ENCODE measurements around the gene CCDC169.

CCDC169 gene

GRCh38 chr13:36231236-36231635 lies 66.4 kb downstream of the CCDC169 start:
- no peak for DNase-seq

- no peak for DNase-seq
These were observed 72.9 kb downstream of the CCDC169 start for GRCh38 chr13:36224730-36225129.

- no peak for DNase-seq
These were observed 77.7 kb downstream of the CCDC169 start for GRCh38 chr13:36219883-36220282.

- no peak for DNase-seq
These were observed 80.2 kb downstream of the CCDC169 start for GRCh38 chr13:36217456-36217855.

- no peak for DNase-seq
These were observed 83.3 kb downstream of the CCDC169 start, which contains the start of gene SOHLH2 for GRCh38 chr13:36214163-36214921. Gene SOHLH2 (minus strand): TSS chr13:36214556. CDS start chr13:36214526, 30 bp downstream.

GRCh38 chr13:36212789-36213188 lies 84.8 kb downstream of the CCDC169 start:
- no peak for DNase-seq

- no peak for DNase-seq
These were observed 86.0 kb downstream of the CCDC169 start for GRCh38 chr13:36211567-36211966.

- no peak for DNase-seq
These were observed 86.9 kb downstream of the CCDC169 start for GRCh38 chr13:36210738-36211137.

GRCh38 chr13:36207672-36208071 lies 89.9 kb downstream of the CCDC169 start:
- no peak for DNase-seq

GRCh38 chr13:36193151-36193855 lies 104.3 kb downstream of the CCDC169 start:
- no peak for DNase-seq

- no peak for DNase-seq
These were observed 105.4 kb downstream of the CCDC169 start for GRCh38 chr13:36192166-36192565.

- no peak for DNase-seq
These were observed 106.8 kb downstream of the CCDC169 start for GRCh38 chr13:36190771-36191170.

GRCh38 chr13:36188441-36188840 lies 109.2 kb downstream of the CCDC169 start:
- DNase-seq, result no peak

- DNase-seq, result no peak
These were observed 113.7 kb downstream of the CCDC169 start for GRCh38 chr13:36183901-36184300.

Data from NCI-H1092 treated with DMSO at 0.1 percent for 48 hours (cell line).